Tibial artery (tissue), 4 donors: ENCODE results near the gene PEAK3.
A peak's percentile ranks its signal among the peaks of the same experiment; 100 is the strongest.

Experiments
- DNase-seq, 2 donors: peaks; one replicate each; pipeline ENCODE4 v3.0.0-alpha.2; 2019
- H3K27ac ChIP-seq, 2 donors: fragments of 200-600 bp; sonication (generic) in 1 of 2; 1 replicate in 1 of 2; 2 replicates in 1 of 2; pipeline ENCODE4 v1.5.1; 2018 to 2019; ENCODE audit warnings: mild to moderate bottlenecking in 1 of 2
- H3K27me3 ChIP-seq, 2 donors: fragments of 200-600 bp; sonication (generic) in 1 of 2; one replicate each; pipeline versions ENCODE4 v1.5.1 to v1.6.0; 2016 to 2019
- H3K36me3 ChIP-seq, 3 donors: fragments of 200-600 bp; sonication (generic) in 2 of 3; one replicate each; pipeline ENCODE4 v1.5.1; 2016 to 2019; ENCODE audit warnings: mild to moderate bottlenecking in 2 of 3
- H3K4me1 ChIP-seq, 4 donors: fragments of 200-600 bp; sonication (generic) in 2 of 4; 1 replicate in 3 of 4; 2 replicates in 1 of 4; pipeline ENCODE4 v1.5.1; 2016 to 2019
- H3K4me3 ChIP-seq, 2 donors: fragments of 200-600 bp; sonication (generic) in 1 of 2; 1 replicate in 1 of 2; 2 replicates in 1 of 2; pipeline ENCODE4 v1.5.1; 2018 to 2019; ENCODE audit warnings: mild to moderate bottlenecking in 2 of 2
- H3K9me3 ChIP-seq, 3 donors: fragments of 200-600 bp; sonication (generic) in 1 of 3; one replicate each; pipeline ENCODE4 v1.5.1; 2016 to 2019
- intact Hi-C: fragments of 100-400 bp; cut with DNase I; formaldehyde crosslinking; loops from one replicate; pipeline ENCODE4 v1.15.0; 2023; ENCODE audit warnings: low total_unique reads
- TF ChIP-seq, protein P1 (sequence below), 2 experiments: fragments of 200-600 bp in 1 of 2; fragments of 450-650 bp in 1 of 2; IDR thresholded peaks; one replicate each; pipeline ENCODE4 v1.5.1; 2017 to 2019; ENCODE audit warnings: antibody characterized with exemption in 2 of 2, mild to moderate bottlenecking in 1 of 2, moderate library complexity in 1 of 2

PEAK3 gene

GRCh38 chr19:2235381-2236063 is 46.5 kb downstream of the PEAK3 start:
- TF ChIP-seq, protein P1, sequence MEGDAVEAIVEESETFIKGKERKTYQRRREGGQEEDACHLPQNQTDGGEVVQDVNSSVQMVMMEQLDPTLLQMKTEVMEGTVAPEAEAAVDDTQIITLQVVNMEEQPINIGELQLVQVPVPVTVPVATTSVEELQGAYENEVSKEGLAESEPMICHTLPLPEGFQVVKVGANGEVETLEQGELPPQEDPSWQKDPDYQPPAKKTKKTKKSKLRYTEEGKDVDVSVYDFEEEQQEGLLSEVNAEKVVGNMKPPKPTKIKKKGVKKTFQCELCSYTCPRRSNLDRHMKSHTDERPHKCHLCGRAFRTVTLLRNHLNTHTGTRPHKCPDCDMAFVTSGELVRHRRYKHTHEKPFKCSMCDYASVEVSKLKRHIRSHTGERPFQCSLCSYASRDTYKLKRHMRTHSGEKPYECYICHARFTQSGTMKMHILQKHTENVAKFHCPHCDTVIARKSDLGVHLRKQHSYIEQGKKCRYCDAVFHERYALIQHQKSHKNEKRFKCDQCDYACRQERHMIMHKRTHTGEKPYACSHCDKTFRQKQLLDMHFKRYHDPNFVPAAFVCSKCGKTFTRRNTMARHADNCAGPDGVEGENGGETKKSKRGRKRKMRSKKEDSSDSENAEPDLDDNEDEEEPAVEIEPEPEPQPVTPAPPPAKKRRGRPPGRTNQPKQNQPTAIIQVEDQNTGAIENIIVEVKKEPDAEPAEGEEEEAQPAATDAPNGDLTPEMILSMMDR (IDR thresholded peaks at IDR 0.05), result no peak
- no peaks in the 10 kb centered on the region for H3K9me3 ChIP-seq
- H3K4me3 ChIP-seq, result peak overlapping the region; percentile 70 to 73
- no peak for DNase-seq
- H3K4me1 ChIP-seq, result peaks cover 0 to 61% (median 45%) of the 10 kb centered on the region in 4 donors
- H3K27me3 ChIP-seq, result no peaks in the 10 kb centered on the region
- H3K27ac ChIP-seq, result peak overlapping the region; percentile 88 to 98
- H3K36me3 ChIP-seq, result peaks cover 0 to 41% (median 31%) of the 10 kb centered on the region in 3 donors
- intact Hi-C loops, result loop anchor here (5.0 kb wide), 3 partner anchors 37 to 157 kb away; no protein-coding TSS in a partner anchor

DNA sequence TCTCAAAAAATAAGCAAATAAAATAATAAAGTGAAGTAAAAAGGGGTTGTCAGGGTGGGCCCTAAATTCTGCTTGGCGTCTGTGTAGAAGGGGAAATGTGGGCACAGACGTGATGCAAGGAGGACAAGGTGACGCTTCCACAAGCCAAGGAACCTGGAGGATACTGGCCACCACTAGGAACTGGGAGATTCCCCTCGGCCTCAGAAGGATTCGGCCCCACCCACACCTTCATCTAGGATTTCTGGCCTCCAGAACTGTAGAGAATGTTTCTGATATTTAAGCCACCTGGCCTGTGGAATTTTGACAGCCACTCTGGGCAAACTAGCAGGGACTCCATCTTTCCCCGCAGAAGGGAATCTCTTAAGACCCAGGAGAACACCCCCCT is 47.0 kb downstream of the PEAK3 start:
- intact Hi-C loops, result loop anchor here (5.0 kb wide), 3 partner anchors 37 to 157 kb away; no protein-coding TSS in a partner anchor
- peaks cover 4 to 47% (median 37%) of the 10 kb centered on the region in 3 donors for H3K36me3 ChIP-seq

DNA sequence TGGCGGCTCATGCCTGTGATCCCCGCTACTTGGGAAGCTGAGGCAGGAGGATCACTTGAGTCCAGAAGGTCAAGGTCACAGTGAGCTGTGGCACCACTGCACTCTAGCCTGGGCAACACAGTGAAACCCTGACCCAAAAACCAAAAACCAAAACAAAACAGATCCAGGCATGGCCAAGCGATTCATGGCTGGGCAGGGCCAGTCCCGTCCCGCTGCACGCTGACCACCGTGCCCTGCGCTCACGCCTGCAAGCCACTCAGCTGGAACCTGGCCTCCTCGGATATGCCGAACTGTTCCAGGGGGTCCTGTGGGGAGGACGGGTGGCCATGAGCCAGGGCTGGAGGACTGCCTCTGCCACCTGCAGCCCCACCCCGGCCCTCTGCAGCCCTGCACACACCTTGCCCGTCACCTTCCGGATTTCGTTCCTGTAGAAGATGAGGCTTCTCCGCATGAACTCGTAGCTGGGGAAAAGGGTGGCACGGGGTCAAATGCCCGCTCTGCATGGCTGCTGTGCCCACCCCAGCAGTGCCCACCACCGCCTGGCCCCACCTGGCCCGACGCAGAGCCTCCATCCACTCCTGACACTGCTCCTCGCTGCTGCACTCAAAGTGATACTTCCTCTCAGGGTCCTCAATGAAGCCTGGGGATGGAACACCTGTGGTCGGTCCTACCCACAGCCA is 48.2 kb downstream of the PEAK3 start:
- H3K4me1 ChIP-seq, result peaks cover 0 to 44% (median 31%) of the 10 kb centered on the region in 4 donors
- no peaks in the 10 kb centered on the region for H3K9me3 ChIP-seq
- no peak overlapping the region for H3K27ac ChIP-seq
- DNase-seq, result no peak
- H3K36me3 ChIP-seq, result peaks cover 4 to 59% (median 49%) of the 10 kb centered on the region in 3 donors
- intact Hi-C loops, result no loop called here
- TF ChIP-seq, protein P1 (IDR thresholded peaks at IDR 0.05), result no peak
- no peak overlapping the region for H3K4me3 ChIP-seq
- H3K27me3 ChIP-seq, result no peaks in the 10 kb centered on the region

More for the DNA sequence above, 47.0 kb downstream of the PEAK3 start:
- Histone ChIP-seq H3K27me3 (no peaks in the 10 kb centered on the region), H3K27ac (peak overlapping the region; percentile 88 to 98), H3K4me3 (peak overlapping the region; percentile 70 to 73), H3K4me1 (peaks cover 0 to 56% (median 39%) of the 10 kb centered on the region in 4 donors), H3K9me3 (no peaks in the 10 kb centered on the region)
- no peak for DNase-seq
- TF ChIP-seq, protein P1 (IDR thresholded peaks at IDR 0.05), result no peak

GRCh38 chr19:2232286-2233151 is 49.5 kb downstream of the PEAK3 start:
- peaks cover 4 to 71% (median 61%) of the 10 kb centered on the region in 3 donors for H3K36me3 ChIP-seq
- no peak overlapping the region for H3K4me3 ChIP-seq
- no peak overlapping the region for H3K27ac ChIP-seq
- intact Hi-C loops, result no loop called here
- H3K27me3 ChIP-seq, result no peaks in the 10 kb centered on the region
- H3K4me1 ChIP-seq, result peaks cover 0 to 31% (median 20%) of the 10 kb centered on the region in 4 donors
- no peaks in the 10 kb centered on the region for H3K9me3 ChIP-seq
- TF ChIP-seq, protein P1 (IDR thresholded peaks at IDR 0.05), result no peak
- DNase-seq, result no peak

DNA sequence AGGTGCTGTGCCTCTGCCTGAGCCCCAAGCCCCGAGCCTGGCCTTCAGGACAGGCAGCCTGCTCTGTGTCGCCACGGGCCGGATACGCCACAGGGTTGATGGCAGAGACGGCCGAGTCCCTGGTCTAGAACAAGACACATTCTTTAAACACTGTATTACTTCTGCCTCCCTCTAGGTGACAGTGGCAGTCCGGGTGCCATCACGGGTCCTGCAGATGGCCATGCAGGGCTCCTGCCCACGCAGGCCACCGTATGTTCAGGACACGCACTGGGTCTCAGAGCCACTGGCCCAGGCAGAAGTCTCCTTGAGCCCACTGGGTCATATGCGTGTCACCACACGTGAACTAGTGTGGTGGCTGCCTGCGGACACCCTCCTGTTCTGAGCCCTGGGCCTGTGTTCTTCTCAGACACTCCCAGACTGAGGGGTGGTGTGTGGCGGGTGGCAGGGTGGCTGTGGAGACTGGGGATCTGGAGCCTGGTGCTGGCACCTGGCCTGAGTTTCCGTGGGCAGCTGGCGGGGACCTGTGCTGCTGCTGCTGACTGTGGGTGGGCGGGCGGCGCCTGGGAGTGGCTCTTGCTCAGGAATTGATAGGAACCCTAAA is 50.3 kb downstream of the PEAK3 start:
- Histone ChIP-seq H3K4me1 (peaks cover 0 to 26% (median 16%) of the 10 kb centered on the region in 4 donors), H3K9me3 (no peaks in the 10 kb centered on the region), H3K27me3 (no peaks in the 10 kb centered on the region), H3K36me3 (peaks cover 10 to 79% (median 67%) of the 10 kb centered on the region in 3 donors), H3K4me3 (no peak overlapping the region), H3K27ac (no peak overlapping the region)
- no peak for DNase-seq
- TF ChIP-seq, protein P1 (IDR thresholded peaks at IDR 0.05), result no peak
- intact Hi-C loops, result no loop called here
